PFSK-1 (cell line): ENCODE data around the gene C2orf72.

Experiments
- FOXP2 ChIP-seq: optimal IDR thresholded peaks from 2 replicates; pipeline ENCODE3; 2011; ENCODE audit warnings: borderline replicate concordance, control low read depth, inconsistent platforms; ENCODE audit not compliant: insufficient read depth; ENCODE audit errors: extremely low read length, extremely low read depth
- POLR2AphosphoS5 ChIP-seq: IDR thresholded peaks from 2 replicates; pipeline ENCODE4 v1.6.1; 2012; ENCODE audit warnings: low read depth, mild to moderate bottlenecking, control low read depth, low read length, moderate library complexity
- SIN3A ChIP-seq: IDR thresholded peaks from 2 replicates; pipeline ENCODE4 v1.6.1; 2012; ENCODE audit warnings: mild to moderate bottlenecking, low read length, moderate library complexity, borderline replicate concordance; ENCODE audit not compliant: insufficient read depth
- TAF1 ChIP-seq: IDR thresholded peaks from 2 replicates; pipeline ENCODE4 v1.6.1; 2012; ENCODE audit warnings: low read length, control low read depth, borderline replicate concordance; ENCODE audit not compliant: insufficient read depth
- TF ChIP-seq, protein P1 (sequence below), 2 experiments: IDR thresholded peaks; 2 replicates each; pipeline versions ENCODE4 v1.6.1 to v1.8.0; 2011 to 2012; ENCODE audit warnings: low read depth in 2 of 2, low read length in 2 of 2, control low read depth in 1 of 2, inconsistent platforms in 1 of 2, mild to moderate bottlenecking in 1 of 2, moderate library complexity in 1 of 2; ENCODE audit not compliant: insufficient read depth in 1 of 2

DNA sequence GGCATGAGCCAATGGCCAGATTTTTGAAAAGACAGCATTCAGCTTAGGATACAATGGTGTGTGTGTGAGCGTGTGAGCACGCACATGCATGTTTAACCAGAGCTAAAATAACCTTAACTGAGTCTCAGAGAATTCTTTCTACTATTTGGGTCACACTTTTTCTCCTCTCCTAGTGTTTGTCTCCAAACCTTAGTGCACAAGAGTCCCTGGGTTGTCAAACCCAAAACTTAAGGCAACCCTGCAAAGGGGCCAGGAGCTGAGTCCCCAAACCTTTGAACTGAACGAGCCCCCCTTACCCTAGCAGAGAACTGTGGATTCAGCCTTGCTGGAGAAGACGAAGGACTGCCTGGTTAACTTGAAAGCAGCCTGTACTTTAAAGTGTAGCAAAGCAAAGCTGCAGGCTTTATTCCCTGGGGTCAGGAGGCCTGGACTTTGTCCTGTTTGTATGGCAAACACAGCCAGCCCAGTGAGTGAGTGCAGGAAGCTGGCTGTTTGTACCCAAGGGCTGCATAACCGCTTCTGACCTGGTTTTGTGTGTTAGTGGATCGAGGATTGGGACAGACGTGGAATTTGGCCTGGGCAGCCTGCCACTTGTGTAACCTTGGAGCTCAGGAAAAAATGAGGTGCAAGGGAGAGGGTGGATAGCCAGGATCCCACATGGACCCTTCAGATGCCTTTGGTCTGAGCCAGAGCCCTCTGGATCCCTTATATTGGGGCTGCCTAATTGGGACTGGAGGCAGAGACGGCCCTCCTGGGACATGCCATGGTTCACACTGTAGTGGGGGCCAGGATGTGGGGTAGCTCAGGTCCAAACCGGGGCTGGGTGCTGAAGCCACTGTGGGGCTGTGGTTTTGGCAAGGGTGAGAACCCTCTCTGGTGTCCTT lies 12.9 kb downstream of the C2orf72 start:
- TF ChIP-seq POLR2AphosphoS5 = no peak
- TF ChIP-seq FOXP2 = no peak
- no peak for TF ChIP-seq TAF1
- no peak for TF ChIP-seq SIN3A
- TF ChIP-seq, protein P1, sequence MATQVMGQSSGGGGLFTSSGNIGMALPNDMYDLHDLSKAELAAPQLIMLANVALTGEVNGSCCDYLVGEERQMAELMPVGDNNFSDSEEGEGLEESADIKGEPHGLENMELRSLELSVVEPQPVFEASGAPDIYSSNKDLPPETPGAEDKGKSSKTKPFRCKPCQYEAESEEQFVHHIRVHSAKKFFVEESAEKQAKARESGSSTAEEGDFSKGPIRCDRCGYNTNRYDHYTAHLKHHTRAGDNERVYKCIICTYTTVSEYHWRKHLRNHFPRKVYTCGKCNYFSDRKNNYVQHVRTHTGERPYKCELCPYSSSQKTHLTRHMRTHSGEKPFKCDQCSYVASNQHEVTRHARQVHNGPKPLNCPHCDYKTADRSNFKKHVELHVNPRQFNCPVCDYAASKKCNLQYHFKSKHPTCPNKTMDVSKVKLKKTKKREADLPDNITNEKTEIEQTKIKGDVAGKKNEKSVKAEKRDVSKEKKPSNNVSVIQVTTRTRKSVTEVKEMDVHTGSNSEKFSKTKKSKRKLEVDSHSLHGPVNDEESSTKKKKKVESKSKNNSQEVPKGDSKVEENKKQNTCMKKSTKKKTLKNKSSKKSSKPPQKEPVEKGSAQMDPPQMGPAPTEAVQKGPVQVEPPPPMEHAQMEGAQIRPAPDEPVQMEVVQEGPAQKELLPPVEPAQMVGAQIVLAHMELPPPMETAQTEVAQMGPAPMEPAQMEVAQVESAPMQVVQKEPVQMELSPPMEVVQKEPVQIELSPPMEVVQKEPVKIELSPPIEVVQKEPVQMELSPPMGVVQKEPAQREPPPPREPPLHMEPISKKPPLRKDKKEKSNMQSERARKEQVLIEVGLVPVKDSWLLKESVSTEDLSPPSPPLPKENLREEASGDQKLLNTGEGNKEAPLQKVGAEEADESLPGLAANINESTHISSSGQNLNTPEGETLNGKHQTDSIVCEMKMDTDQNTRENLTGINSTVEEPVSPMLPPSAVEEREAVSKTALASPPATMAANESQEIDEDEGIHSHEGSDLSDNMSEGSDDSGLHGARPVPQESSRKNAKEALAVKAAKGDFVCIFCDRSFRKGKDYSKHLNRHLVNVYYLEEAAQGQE (IDR thresholded peaks at IDR 0.05; ENCODE audit: insufficient read depth in 1 of 2, low read depth in 2 of 2, low read length in 2 of 2) = no peak
